Glomerular endothelial cell (primary cell): ENCODE results near the gene C9orf43. TPM values are rescaled to one million over a fixed set of nuclear protein-coding genes. Genes with fewer than 3 reads are reported as not detected.
"Not testable (repeated sequence)": the region's sequence is repeated elsewhere in the genome, so short reads cannot be mapped to it uniquely, and the experiment has no call there.

Source experiments
- DNase-seq: peaks from one replicate; pipeline ENCODE4 v3.0.0-alpha.2; 2011; ENCODE audit warnings: low read depth, low spot score; ENCODE audit errors: extremely low read depth
- total RNA-seq: library from RNA; depleted of rRNA; stranded (reverse); fragments of >200 nt; gene quantifications from 2 replicates; pipeline ENCODE4 v1.2.3, GENCODE V29; 2015

Gene C9orf43
- total RNA-seq, 1 donor from 2014 or later: 0.53 TPM

- DNase-seq: no peak
Observed at GRCh38 chr9:113380869-113381378, 29.6 kb upstream of the C9orf43 start.

GRCh38 chr9:113381441-113381840 is 29.1 kb upstream of the C9orf43 start:
- not testable (repeated sequence) for DNase-seq

GRCh38 chr9:113381909-113382411 is 28.6 kb upstream of the C9orf43 start:
- DNase-seq: no peak

GRCh38 chr9:113386571-113387393 is 23.8 kb upstream of the C9orf43 start:
- DNase-seq: no peak

- DNase-seq: no peak
Observed at GRCh38 chr9:113387560-113388230, 22.9 kb upstream of the C9orf43 start.

GRCh38 chr9:113388833-113389232 is 21.7 kb upstream of the C9orf43 start:
- DNase-seq: no peak

- no peak for DNase-seq
Observed at GRCh38 chr9:113389451-113389850, 21.1 kb upstream of the C9orf43 start.

- DNase-seq: no peak
Observed at GRCh38 chr9:113390192-113390960, 20.2 kb upstream of the C9orf43 start.

- DNase-seq: no peak
Observed at GRCh38 chr9:113391917-113392316, 18.6 kb upstream of the C9orf43 start.

- no peak for DNase-seq
Observed at GRCh38 chr9:113393281-113393680, 17.3 kb upstream of the C9orf43 start.

GRCh38 chr9:113395000-113395861 is 15.3 kb upstream of the C9orf43 start:
- no peak for DNase-seq

GRCh38 chr9:113397203-113397631 is 13.3 kb upstream of the C9orf43 start:
- no peak for DNase-seq

GRCh38 chr9:113398796-113399195 is 11.8 kb upstream of the C9orf43 start:
- no peak for DNase-seq

GRCh38 chr9:113399646-113400200 is 10.8 kb upstream of the C9orf43 start:
- DNase-seq: no peak

- DNase-seq: peak; percentile 61
Observed at GRCh38 chr9:113401027-113401792, 9.3 kb upstream of the C9orf43 start, which contains the start of gene ALAD. ALAD (minus strand) TSS chr9:113401284; CDS start chr9:113393559, 7,725 bp downstream.

GRCh38 chr9:113403646-113404045 is 6.9 kb upstream of the C9orf43 start:
- no peak for DNase-seq

GRCh38 chr9:113406353-113406752 is 4.2 kb upstream of the C9orf43 start:
- not testable (repeated sequence) for DNase-seq

GRCh38 chr9:113406873-113407511 is 3.6 kb upstream of the C9orf43 start:
- not testable (repeated sequence) for DNase-seq
